Medulla oblongata (tissue), 1 donor: ENCODE data around the gene ENGASE.

Source experiments
- DNase-seq: peaks from one replicate; pipeline ENCODE4 v3.0.0-alpha.2; 2015; ENCODE audit errors: extremely low spot score

Gene ENGASE

GRCh38 chr17:79113699-79114457, 39.3 kb downstream of the ENGASE start:
- DNase-seq, result no peak

DNA sequence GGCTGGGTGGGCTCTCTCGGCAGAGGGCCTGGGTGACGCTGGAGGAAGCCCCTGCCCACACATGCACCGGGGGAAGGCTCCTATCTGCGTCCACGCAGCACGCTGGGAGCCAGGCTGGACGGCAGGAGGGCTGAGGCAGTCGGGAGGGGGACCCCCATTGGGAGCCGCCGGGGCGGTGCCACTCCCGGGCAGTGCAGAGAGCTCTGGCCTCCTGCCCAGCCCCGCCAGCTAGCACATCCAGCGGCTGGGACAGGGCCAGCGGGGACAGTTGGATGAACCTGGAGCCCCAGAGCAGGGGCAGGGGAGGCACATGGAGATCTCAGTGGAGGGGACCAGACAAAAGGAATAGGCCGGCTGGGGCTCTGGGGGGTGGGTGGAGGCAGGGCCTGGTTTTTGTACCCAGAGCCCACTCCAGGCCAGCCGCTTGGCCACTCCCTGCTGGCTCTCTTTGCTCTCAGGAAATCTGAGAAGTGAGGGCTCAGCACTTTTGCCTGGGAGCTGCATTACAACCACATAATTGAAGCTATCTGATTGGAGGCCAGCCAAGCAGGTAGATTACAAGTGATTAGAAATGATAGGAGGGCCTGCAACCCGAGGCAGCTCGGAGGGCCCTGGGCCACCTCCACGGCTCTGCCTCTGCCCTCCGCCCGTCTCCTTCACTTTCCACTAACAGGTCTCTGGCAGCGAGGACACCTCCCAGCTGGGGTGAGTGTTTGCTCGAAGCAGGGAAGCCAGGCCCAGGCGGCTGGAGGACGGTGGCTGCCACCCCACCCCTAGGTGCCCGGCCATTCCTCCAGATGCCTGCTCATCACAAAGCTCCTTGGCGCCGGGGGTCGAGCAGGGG, 40.1 kb downstream of the ENGASE start:
- peak; percentile 20 for DNase-seq

DNA sequence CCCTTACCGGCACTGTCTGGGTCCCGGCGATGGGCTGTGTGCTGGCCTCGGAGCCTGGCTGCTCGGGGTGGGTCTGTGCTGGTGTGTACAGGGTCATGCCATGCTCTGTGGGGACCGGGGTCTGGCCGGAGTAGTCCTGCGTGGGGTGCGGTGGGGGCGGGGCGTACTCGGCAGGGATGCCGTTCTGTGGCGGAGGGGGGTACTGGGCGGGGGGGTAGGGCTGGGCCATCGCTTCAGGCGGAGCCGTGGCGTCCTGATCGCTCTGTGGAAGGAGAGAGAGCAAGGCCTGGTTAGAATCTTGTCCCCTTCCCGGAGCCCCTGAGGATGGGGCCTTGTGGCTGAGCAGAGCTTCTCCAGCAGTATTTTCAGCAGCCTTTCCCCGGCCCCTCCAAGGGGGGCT, 40.9 kb downstream of the ENGASE start:
- no peak for DNase-seq

- DNase-seq, result no peak
These were observed 42.1 kb downstream of the ENGASE start for GRCh38 chr17:79116575-79117368.

GRCh38 chr17:79117905-79118487, 43.4 kb downstream of the ENGASE start:
- no peak for DNase-seq

GRCh38 chr17:79118924-79119323, 44.3 kb downstream of the ENGASE start:
- no peak for DNase-seq

- no peak for DNase-seq
These were observed 45.6 kb downstream of the ENGASE start for GRCh38 chr17:79120259-79120658.

DNA sequence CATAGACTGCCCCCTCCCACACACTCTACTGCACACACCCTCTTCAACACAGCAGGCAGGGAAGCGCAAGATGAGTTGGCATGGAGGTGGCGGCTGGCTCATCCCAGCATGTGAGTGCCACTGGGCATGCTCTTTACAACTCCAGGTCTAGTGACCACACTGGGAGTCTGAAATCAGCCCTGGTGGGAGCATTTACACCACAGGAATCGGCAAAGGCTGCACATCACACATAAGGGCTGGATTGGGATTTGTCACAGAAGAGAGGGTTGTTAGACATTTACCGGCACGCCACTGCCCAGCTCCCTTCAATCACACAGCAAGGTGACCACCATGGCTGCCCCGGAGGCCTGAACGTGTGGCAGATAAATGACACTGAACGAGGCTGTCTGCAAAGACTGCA, 49.4 kb downstream of the ENGASE start:
- no peak for DNase-seq

DNA sequence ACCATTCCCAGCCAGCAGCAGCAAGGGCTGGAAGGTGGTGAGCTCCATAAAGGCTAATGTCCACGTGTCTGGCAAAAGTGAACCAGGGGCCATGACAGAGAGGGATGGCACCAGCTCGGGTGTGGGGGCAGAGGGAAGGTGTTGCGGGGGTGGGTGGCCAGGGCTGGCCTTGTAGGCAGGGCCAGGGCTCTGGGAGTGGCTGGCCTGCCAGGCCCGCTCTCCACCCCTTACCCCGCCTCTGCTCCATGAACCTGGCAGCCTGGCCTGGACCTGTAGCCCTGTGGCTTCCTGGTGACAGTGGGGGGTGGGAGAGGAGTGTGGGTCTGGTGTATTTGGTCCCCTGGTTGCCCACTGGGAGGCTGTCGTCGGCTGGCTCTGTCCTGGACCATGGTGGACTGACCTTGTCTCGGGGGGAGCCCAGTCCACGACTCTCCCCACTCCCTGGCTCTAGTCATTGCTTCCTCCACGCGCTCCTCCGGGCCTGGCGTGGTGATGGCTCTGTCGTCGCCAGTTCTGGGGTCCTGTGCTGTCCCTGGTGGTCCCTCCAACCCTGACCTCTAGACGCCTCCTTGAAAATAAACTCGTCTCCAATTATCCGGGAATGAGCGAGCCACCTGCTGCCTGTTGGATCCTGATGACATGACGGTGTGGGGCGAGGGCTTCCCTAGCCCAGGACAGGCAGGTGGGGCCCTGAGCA, 50.0 kb downstream of the ENGASE start:
- DNase-seq, result no peak

GRCh38 chr17:79125503-79125902, 50.9 kb downstream of the ENGASE start:
- peak; percentile 3 for DNase-seq

DNA sequence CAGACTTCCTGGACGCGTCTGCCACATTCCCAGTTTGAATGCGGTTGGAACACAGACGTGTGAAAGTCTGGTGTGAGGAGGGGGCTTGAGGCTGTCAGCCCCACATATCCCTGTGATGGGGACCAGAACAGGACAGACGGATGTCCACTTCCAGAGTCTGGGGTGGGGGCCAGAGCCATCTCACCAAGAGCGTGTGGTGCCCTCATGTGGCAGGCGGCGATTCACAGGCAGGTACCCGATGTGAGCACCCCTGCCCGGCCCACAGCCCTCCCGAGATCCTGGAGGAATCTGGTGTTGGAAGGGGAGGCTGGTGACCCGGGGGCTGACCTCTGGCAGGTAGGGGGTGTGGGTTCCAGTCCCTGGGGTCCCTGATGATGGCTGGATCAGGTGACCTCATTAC, 51.5 kb downstream of the ENGASE start:
- DNase-seq, result no peak

GRCh38 chr17:79127534-79128135, 53.0 kb downstream of the ENGASE start:
- DNase-seq, result no peak

DNA sequence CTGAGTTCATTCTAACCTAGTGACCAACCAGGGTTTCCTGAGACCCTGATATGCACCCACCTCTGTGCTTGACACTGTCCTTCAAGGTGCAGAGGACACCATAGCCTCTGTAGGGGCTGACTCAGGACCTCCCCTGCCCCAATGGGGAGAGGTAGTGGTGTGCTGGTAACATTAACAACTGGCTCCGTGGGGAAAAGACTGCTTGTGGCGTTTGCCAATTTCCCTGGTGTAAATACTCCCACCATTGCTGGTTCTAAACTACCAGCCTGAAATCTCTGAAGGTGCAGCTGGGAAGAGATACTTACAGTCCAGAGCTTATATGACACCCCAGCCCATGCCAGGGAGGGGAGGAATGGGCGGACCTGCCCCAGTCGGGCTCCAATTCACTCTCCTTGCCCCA, 54.9 kb downstream of the ENGASE start:
- no peak for DNase-seq

GRCh38 chr17:79130536-79131273, 56.1 kb downstream of the ENGASE start:
- DNase-seq, result no peak

- DNase-seq, result no peak
These were observed 56.6 kb downstream of the ENGASE start for GRCh38 chr17:79131274-79131635.

- no peak for DNase-seq
These were observed 57.1 kb downstream of the ENGASE start for GRCh38 chr17:79131701-79132100.

GRCh38 chr17:79132271-79133064, 57.8 kb downstream of the ENGASE start:
- no peak for DNase-seq

DNA sequence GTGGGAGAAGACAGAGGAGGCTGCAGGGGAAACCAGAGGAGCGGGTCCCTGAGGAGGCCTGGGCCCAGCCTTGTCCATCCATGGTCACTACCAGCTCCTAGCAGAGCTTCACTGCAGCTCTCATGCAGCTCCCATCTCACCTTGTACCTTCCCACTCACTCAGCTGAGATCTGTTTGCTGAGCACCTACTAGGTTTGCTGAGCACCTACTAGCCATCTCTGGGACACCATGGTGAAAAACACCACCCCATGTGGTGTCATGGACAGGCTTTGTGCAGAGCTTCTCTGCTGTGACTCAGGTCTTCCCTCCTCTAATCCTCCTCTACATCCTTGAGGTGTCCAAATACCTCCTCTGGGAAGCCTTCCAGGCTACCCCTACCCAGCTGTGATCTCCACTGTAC, 58.6 kb downstream of the ENGASE start:
- DNase-seq, result no peak

- no peak for DNase-seq
These were observed 59.4 kb downstream of the ENGASE start for GRCh38 chr17:79133985-79134384.
